CD14-positive monocyte (primary cell): ENCODE data around the gene COL13A1. TPM values are rescaled to one million over a fixed set of nuclear protein-coding genes. Genes with fewer than 3 reads are reported as not detected.

Source experiments
- DNase-seq, 3 donors: peaks; one replicate each; pipeline ENCODE4 v3.0.0-alpha.2; 2011 to 2022
- H2AFZ ChIP-seq: 2 replicates; pipeline ENCODE4 v1.6.0; 2012; ENCODE audit warnings: mild to moderate bottlenecking, low read depth, low read length, inconsistent platforms; ENCODE audit not compliant: insufficient read depth, poor library complexity, severe bottlenecking
- H3K27ac ChIP-seq, 2 donors: 1 replicate in 1 of 2; 2 replicates in 1 of 2; pipeline ENCODE4 v1.5.1; 2012 to 2013; ENCODE audit warnings: low read length in 2 of 2, control low read depth in 1 of 2, inconsistent platforms in 1 of 2, low read depth in 1 of 2, mild to moderate bottlenecking in 1 of 2
- H3K27me3 ChIP-seq, 2 donors: one replicate each; pipeline versions ENCODE4 v1.6.0 to v1.6.1; 2011 to 2013; ENCODE audit warnings: low read length in 2 of 2; ENCODE audit not compliant: control insufficient read depth in 2 of 2, insufficient read depth in 2 of 2
- H3K36me3 ChIP-seq, 2 donors: replicated peaks in 1 of 2; 1 replicate in 1 of 2; 2 replicates in 1 of 2; pipeline versions ENCODE4 v1.5.1 to v1.6.1; 2012 to 2013; ENCODE audit warnings: low read length in 2 of 2, control low read depth in 1 of 2, inconsistent platforms in 1 of 2, mild to moderate bottlenecking in 1 of 2; ENCODE audit not compliant: insufficient read depth in 2 of 2, control insufficient read depth in 1 of 2
- H3K4me1 ChIP-seq, 2 donors: 1 replicate in 1 of 2; 2 replicates in 1 of 2; pipeline versions ENCODE4 v1.5.1 to v1.6.1; 2012 to 2013; ENCODE audit warnings: low read length in 2 of 2, control low read depth in 1 of 2, inconsistent platforms in 1 of 2, mild to moderate bottlenecking in 1 of 2, moderate library complexity in 1 of 2; ENCODE audit not compliant: insufficient read depth in 2 of 2, control insufficient read depth in 1 of 2
- H3K4me2 ChIP-seq: replicated peaks from 2 replicates; pipeline ENCODE3; 2012; ENCODE audit warnings: low read length, moderate library complexity, mild to moderate bottlenecking; ENCODE audit not compliant: poor library complexity, severe bottlenecking; ENCODE audit errors: extremely low read depth
- H3K4me3 ChIP-seq, 3 experiments: fragments of 200-600 bp in 1 of 3; sonication (generic) in 1 of 3; replicated peaks in 1 of 3; 1 replicate in 2 of 3; 2 replicates in 1 of 3; pipeline ENCODE4 v1.5.1; 2011 to 2013; ENCODE audit warnings: low read length in 3 of 3, mild to moderate bottlenecking in 3 of 3, control low read depth in 2 of 3, low read depth in 2 of 3, inconsistent platforms in 1 of 3, moderate library complexity in 1 of 3
- H3K79me2 ChIP-seq: 2 replicates; pipeline ENCODE4 v1.6.0; 2012; ENCODE audit warnings: mild to moderate bottlenecking, control low read depth, inconsistent platforms, low read length, moderate library complexity; ENCODE audit not compliant: insufficient read depth
- H3K9ac ChIP-seq: 2 replicates; pipeline ENCODE4 v1.6.0; 2017; ENCODE audit warnings: low read length, mild to moderate bottlenecking; ENCODE audit not compliant: insufficient read depth, poor library complexity, severe bottlenecking
- H3K9me3 ChIP-seq, 2 donors: replicated peaks in 1 of 2; 1 replicate in 1 of 2; 2 replicates in 1 of 2; pipeline versions ENCODE4 v1.5.1 to v1.6.1; 2012 to 2013; ENCODE audit warnings: low read length in 2 of 2, control low read depth in 1 of 2; ENCODE audit not compliant: control insufficient read depth in 1 of 2, insufficient read depth in 1 of 2
- H4K20me1 ChIP-seq: 2 replicates; pipeline ENCODE4 v1.6.0; 2012; ENCODE audit warnings: mild to moderate bottlenecking, low read length, control low read depth, moderate library complexity; ENCODE audit not compliant: insufficient read depth
- H3K27ac Mint-ChIP-seq, 7 donors: one replicate each; pipeline ENCODE4 v1.8.0; 2020; ENCODE audit warnings: mild to moderate bottlenecking in 7 of 7, mixed read lengths in 7 of 7, moderate library complexity in 6 of 7, inconsistent platforms in 2 of 7
- H3K27me3 Mint-ChIP-seq, 3 donors: one replicate each; pipeline ENCODE4 v1.8.0; 2021 to 2022; ENCODE audit warnings: low read depth in 3 of 3, mild to moderate bottlenecking in 3 of 3, mixed read lengths in 3 of 3, moderate library complexity in 3 of 3, inconsistent platforms in 1 of 3
- H3K36me3 Mint-ChIP-seq, 2 donors: one replicate each; pipeline ENCODE4 v1.8.0; 2020; ENCODE audit warnings: mixed read lengths in 2 of 2, inconsistent platforms in 1 of 2, mild to moderate bottlenecking in 1 of 2
- H3K4me1 Mint-ChIP-seq: one replicate; pipeline ENCODE4 v1.8.0; 2020; ENCODE audit warnings: mild to moderate bottlenecking, mixed read lengths
- H3K4me3 Mint-ChIP-seq, 2 donors: one replicate each; pipeline ENCODE4 v1.8.0; 2020; ENCODE audit warnings: mild to moderate bottlenecking in 2 of 2, mixed read lengths in 2 of 2, moderate library complexity in 1 of 2
- H3K9me3 Mint-ChIP-seq, 7 donors: one replicate each; pipeline ENCODE4 v1.8.0; 2020 to 2022; ENCODE audit warnings: mixed read lengths in 7 of 7, mild to moderate bottlenecking in 6 of 7, moderate library complexity in 6 of 7, inconsistent platforms in 2 of 7
- WGBS: methylation state at CpG from one replicate; pipeline ENCODE4 v1.1.5; 2013; ENCODE audit warnings: missing lambda C conversion rate; ENCODE audit not compliant: insufficient coverage; 5-methylcytosine and 5-hydroxymethylcytosine counted together
- intact Hi-C, 2 donors: fragments of 100-400 bp; cut with micrococcal nuclease; formaldehyde crosslinking; loops; one replicate each; pipeline versions ENCODE4 v1.15.0 to v1.15.1; 2023
- polyA plus RNA-seq, 3 donors: library from polyadenylated mRNA; depleted of rRNA in 1 of 3; unstranded in 2 of 3; stranded (reverse) in 1 of 3; fragments of 300-500 nt in 2 of 3; fragments of >200 nt in 1 of 3; fragmentation: Illumina TruSeq in 2 of 3; gene quantifications; 1 replicate in 2 of 3; 2 replicates in 1 of 3; pipeline ENCODE4 v1.2.3, GENCODE V29; 2012 to 2021
- TF ChIP-seq, protein P1 (sequence below): fragments of 200-600 bp; IDR thresholded peaks from one replicate; pipeline ENCODE4 v1.8.0; 2022; ENCODE audit warnings: antibody characterized with exemption, mild to moderate bottlenecking

COL13A1 gene
- polyA plus RNA-seq, 3 donors: not detected

GRCh38 chr10:69795242-69795934 lies 6.3 kb upstream of the COL13A1 start:
- H3K4me1 Mint-ChIP-seq: no peaks in the 10 kb centered on the region
- intact Hi-C loops: no loop called here
- no peaks in the 10 kb centered on the region for H3K36me3 Mint-ChIP-seq

DNA sequence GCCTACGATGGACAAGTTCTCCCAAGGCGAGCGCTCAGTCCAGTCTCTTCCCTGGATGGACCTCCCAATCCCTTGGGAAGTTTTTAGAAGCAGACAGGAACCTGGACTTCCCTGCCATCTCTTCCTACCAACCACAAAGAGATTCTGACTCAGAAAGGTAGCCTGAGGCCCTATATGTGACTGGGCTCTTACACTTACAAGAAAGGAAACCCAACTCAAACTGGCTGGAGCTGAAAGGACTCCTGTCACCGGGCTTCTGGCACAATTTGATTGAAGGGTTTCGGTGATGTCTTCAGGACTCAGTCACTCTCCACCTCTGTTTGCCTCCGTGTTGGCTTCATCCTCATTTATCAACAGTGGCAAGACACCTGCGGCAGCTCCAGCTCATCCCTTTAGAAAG lies 3.7 kb upstream of the COL13A1 start:
- Histone ChIP-seq H3K4me2 (no peak overlapping the region), H3K9me3 (peaks cover 11 to 20% of the 10 kb centered on the region in 2 donors), H3K27ac (no peak overlapping the region), H3K36me3 (no peaks in the 10 kb centered on the region), H3K27me3 (peaks cover 26 to 27% of the 10 kb centered on the region in 2 donors), H3K4me3 (no peak overlapping the region), H3K4me1 (peaks cover 7 to 18% of the 10 kb centered on the region in 2 donors), H4K20me1 (no peaks in the 10 kb centered on the region), H3K9ac (no peak overlapping the region), H3K79me2 (no peaks in the 10 kb centered on the region), H2AFZ (no peak overlapping the region)
- Mint-ChIP-seq H3K9me3 (peaks cover 0 to 30% (median 4%) of the 10 kb centered on the region in 7 donors), H3K27ac (no peak overlapping the region), H3K36me3 (no peaks in the 10 kb centered on the region), H3K4me3 (no peak overlapping the region), H3K27me3 (peaks cover 33 to 44% (median 38%) of the 10 kb centered on the region in 3 donors), H3K4me1 (peaks cover 9% of the 10 kb centered on the region)
- TF ChIP-seq, protein P1, sequence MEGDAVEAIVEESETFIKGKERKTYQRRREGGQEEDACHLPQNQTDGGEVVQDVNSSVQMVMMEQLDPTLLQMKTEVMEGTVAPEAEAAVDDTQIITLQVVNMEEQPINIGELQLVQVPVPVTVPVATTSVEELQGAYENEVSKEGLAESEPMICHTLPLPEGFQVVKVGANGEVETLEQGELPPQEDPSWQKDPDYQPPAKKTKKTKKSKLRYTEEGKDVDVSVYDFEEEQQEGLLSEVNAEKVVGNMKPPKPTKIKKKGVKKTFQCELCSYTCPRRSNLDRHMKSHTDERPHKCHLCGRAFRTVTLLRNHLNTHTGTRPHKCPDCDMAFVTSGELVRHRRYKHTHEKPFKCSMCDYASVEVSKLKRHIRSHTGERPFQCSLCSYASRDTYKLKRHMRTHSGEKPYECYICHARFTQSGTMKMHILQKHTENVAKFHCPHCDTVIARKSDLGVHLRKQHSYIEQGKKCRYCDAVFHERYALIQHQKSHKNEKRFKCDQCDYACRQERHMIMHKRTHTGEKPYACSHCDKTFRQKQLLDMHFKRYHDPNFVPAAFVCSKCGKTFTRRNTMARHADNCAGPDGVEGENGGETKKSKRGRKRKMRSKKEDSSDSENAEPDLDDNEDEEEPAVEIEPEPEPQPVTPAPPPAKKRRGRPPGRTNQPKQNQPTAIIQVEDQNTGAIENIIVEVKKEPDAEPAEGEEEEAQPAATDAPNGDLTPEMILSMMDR: no peak
- no peak for DNase-seq
- intact Hi-C loops: no loop called here
- 100% methylated on average over 2 of the region's 7 CpGs for WGBS

More at GRCh38 chr10:69795242-69795934, 6.3 kb upstream of the COL13A1 start:
- Histone ChIP-seq H3K9me3 (peaks cover 4 to 11% of the 10 kb centered on the region in 2 donors), H3K27me3 (peaks cover 2 to 3% of the 10 kb centered on the region in 2 donors), H3K4me3 (no peak overlapping the region), H3K9ac (no peak overlapping the region), H2AFZ (no peak overlapping the region), H3K4me1 (no peaks in the 10 kb centered on the region), H3K36me3 (no peaks in the 10 kb centered on the region), H3K79me2 (no peaks in the 10 kb centered on the region), H3K4me2 (no peak overlapping the region), H4K20me1 (no peaks in the 10 kb centered on the region), H3K27ac (no peak overlapping the region)
- no peak for DNase-seq
- Mint-ChIP-seq H3K27me3 (peaks cover 14 to 24% (median 16%) of the 10 kb centered on the region in 3 donors), H3K27ac (no peak overlapping the region), H3K9me3 (peaks cover 0 to 23% (median 3%) of the 10 kb centered on the region in 7 donors), H3K4me3 (no peak overlapping the region)
- TF ChIP-seq, protein P1: no peak
- 0% methylated on average over 1 of the region's 1 CpG for WGBS
